IMR-90 (cell line): ENCODE results near the gene FXYD5.
"Not testable (repeated sequence)": the region's sequence is repeated elsewhere in the genome, so short reads cannot be mapped to it uniquely, and the experiment has no call there.

Experiments
- CTCF ChIP-seq: conservative IDR thresholded peaks from 2 replicates; pipeline ENCODE4 v1.5.1; 2012; ENCODE audit warnings: mild to moderate bottlenecking, low read depth, low read length, improper control_type of control experiment
- MAZ ChIP-seq: IDR thresholded peaks from 2 replicates; pipeline ENCODE4 v1.6.1; 2012; ENCODE audit warnings: low read depth, mild to moderate bottlenecking, low read length, improper control_type of control experiment, moderate library complexity, borderline replicate concordance
- POLR2A ChIP-seq: IDR thresholded peaks from 2 replicates; pipeline ENCODE4 v1.6.1; 2012; ENCODE audit warnings: mild to moderate bottlenecking, low read depth, low read length
- RCOR1 ChIP-seq: IDR thresholded peaks from 2 replicates; pipeline ENCODE4 v1.6.1; 2012; ENCODE audit warnings: mild to moderate bottlenecking, low read length, improper control_type of control experiment; ENCODE audit not compliant: insufficient replicate concordance
- RFX5 ChIP-seq: IDR thresholded peaks from 2 replicates; pipeline ENCODE4 v1.8.0; 2012; ENCODE audit warnings: low read depth, mild to moderate bottlenecking, low read length, moderate library complexity
- SMC3 ChIP-seq: fragments of 150-350 bp; IDR thresholded peaks from 2 replicates; pipeline ENCODE4 v1.6.1; 2016; ENCODE audit warnings: low read depth, mild to moderate bottlenecking, antibody characterized with exemption, low read length, moderate library complexity

- TF ChIP-seq POLR2A, CTCF, SMC3, MAZ, RCOR1, RFX5: not testable (repeated sequence)
Measured at GRCh38 chr19:35153129-35153522, 1.4 kb upstream of the FXYD5 start.
